Hematopoietic multipotent progenitor cell treated with erythropoietin and hydrocortisone succinate and interleukin-3 and kit ligand, for 8 days (in vitro differentiated cells): Measurements from ENCODE around the gene DDR2.
"Not testable (repeated sequence)": the region's sequence is repeated elsewhere in the genome, so short reads cannot be mapped to it uniquely, and the experiment has no call there.

Source experiments
- DNase-seq: peaks from one replicate; pipeline ENCODE4 v3.0.0-alpha.2; 2015

DDR2 gene

GRCh38 chr1:162632217-162632666 lies at the start of gene DDR2:
TSS of gene DDR2 (plus strand) at chr1:162632464. CDS start at chr1:162719064, 86,600 bp downstream.
- no peak for DNase-seq

DNA sequence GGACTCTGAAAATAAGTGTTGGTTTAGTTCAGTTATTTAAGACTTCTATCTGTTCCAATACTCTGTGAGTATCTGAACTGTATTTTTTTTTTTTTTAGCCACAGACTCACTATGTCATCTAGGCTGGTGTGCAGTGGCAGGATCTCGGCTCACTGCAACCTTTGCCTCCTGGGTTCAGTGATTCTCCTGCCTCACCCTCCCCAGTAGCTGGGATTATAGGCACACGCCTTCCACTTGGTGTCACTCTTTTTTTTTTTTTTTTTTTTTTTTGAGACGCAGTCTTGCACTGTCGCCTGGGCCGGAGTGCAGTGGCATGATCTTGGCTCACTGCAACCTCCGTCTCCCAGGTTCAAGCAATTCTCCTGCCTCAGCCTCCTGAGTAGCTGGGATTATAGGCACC lies 49.4 kb upstream of the DDR2 start:
- DNase-seq: not testable (repeated sequence)

GRCh38 chr1:162585101-162585500 lies 47.2 kb upstream of the DDR2 start:
- DNase-seq: not testable (repeated sequence)

DNA sequence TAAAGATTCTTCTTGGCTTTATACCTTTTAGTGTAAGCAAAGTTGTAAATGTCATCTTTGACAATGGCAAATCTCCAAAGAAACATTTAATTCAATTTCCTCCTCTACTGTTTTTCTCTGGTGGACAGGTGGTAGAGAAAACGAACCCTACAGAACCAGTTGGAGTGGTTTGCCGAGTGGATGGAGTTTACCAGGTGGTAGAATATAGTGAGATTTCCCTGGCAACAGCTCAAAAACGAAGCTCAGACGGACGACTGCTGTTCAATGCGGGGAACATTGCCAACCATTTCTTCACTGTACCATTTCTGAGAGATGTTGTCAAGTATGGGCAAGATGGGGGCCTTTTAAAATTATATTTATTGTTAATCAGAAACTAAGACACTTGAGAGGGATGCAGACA lies 44.9 kb upstream of the DDR2 start:
- DNase-seq: no peak

DNA sequence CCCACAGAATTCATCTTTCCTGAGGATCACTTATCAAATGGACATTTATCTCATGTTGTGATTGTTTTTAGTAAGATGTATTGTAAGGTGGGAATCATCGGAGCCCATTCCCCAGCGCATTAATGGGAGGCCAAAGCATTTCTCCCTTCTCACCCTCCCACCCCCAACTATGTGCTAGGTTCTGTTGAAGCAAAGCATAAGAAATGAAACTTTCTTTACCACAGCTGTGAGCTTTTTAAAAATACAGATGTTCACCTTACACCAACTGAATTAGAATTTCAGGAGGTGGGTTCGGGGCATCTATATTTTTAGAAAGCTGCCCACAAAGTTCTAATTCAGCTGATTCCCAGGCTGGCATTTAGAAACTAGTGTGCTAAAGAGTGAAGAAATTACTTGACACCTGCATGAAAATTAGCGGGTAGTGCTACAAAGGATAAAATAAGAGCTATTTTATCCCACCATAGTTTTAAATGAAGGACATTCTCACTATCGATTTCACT lies 44.5 kb upstream of the DDR2 start:
- DNase-seq: no peak

DNA sequence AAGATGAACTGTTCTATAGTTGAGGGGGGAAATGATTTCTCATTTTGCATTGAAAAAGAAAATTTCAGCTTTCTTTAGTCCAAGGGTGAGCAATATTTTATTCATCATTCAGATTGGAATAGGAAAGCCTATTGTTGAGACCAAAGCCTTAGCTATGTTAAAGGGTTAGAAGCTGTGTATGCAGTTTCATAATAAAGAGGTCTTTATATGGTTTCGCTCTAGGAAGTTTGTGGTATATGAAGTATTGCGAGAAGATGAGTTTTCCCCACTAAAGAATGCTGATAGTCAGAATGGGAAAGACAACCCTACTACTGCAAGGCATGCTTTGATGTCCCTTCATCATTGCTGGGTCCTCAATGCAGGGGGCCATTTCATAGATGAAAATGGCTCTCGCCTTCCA lies 42.2 kb upstream of the DDR2 start:
- DNase-seq: no peak

GRCh38 chr1:162590686-162591085 lies 41.6 kb upstream of the DDR2 start:
- DNase-seq: no peak

GRCh38 chr1:162596514-162597170 lies 35.6 kb upstream of the DDR2 start:
- DNase-seq: no peak

DNA sequence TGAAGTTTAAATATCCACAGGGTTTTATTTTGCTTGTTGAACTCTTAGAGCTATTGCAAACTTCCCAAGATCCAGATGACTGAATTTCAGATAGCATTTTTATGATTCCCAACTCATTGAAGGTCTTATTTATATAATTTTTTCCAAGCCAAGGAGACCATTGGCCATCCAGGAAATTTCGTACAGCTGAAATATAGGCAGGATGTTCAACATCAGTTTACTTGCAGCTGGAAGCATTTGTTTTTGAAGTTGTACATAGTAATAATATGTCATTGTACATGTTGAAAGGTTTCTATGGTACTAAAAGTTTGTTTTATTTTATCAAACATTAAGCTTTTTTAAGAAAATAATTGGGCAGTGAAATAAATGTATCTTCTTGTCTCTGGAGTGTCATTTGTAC lies 32.8 kb upstream of the DDR2 start:
- DNase-seq: no peak

- DNase-seq: not testable (repeated sequence)
These were observed 29.1 kb upstream of the DDR2 start for GRCh38 chr1:162603117-162603516.

DNA sequence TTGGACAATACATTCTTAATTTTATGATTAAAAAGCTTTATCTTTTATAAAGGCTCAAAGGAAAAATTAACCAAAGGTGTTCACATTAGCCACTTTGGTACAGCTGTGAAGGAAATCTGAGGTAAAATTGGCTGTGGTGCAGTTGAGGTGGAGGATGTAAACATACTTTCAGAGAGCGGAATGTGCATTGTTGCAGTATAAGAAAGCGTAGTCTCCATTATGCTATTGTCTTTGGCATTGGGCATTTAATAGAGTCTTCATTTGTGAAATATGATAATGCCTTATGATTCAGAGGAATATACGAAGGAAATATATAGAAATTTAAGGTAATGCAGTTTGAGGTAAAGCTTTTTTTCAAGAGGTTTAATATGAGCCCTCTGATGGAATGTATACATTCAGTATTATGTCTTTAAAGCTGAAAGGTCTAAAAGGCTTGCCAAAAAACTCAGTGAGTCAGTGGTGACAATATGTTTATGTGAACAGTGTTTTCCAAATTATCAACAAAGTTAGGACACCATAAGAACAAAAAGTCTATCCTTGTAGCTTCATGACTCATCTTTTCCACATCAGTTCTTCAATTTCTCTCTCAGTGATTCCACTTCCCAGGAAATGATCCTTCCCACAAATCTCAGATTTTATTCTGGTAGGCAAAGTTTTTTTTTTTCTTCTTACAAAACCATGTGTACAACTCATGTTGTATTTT lies 26.9 kb upstream of the DDR2 start:
- no peak for DNase-seq

DNA sequence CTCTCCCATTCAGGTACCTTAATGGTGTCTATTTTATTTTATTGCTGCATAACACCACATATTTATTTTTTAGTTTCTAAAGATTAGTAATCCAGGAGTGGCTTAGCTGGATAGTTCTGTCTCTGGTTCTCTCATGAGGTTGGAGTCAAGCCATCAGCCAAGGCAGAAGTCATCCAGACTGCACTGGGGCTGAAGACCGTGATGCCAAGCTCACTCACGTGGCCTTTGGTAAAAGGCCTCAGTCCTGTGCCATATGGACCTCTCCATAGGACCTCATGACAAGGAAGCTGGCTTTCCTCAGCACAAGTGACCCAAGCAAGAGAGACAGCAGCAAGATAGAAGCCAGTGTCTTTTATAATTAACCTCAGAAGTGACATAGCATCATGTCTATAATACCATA lies 23.0 kb upstream of the DDR2 start:
- no peak for DNase-seq

DNA sequence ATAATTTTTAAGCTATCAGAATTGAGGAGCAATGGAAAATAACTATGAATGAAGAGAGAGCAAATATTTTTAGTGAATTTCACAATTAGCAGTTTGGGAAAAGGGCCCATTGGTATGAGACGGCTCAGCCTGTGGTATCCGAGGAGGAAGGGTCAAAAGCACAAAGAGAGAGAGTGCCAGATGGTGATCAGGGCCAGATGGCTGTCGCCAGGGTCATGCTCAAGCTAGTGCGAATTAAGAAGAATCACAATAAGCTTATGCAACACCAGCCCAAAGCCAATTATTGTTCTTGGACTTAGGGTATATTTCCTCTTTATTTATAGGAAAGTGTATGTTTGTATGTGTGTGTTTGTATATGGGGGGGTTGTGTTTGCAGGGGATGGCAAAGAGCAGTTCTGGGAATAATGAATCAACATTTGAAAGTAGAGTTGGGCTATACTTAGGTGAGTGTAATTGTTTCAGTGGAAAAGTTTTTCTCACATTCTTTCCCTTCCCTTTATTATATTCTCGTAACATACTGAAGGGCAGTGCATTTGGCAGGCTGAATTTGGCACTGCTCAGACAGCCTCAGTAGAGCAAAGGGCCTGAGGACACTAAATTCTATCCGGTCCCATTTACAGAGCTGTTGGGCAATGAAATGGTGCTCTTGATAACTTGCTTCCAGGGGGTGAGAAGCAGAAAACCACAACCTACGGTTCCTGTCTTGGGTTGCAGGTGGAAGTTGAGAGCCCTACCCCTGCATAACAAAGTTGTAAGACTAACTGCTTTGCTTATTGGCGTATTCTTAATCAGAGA lies 19.5 kb upstream of the DDR2 start:
- no peak for DNase-seq

- DNase-seq: no peak
These were observed 15.4 kb upstream of the DDR2 start for GRCh38 chr1:162616848-162617247.

DNA sequence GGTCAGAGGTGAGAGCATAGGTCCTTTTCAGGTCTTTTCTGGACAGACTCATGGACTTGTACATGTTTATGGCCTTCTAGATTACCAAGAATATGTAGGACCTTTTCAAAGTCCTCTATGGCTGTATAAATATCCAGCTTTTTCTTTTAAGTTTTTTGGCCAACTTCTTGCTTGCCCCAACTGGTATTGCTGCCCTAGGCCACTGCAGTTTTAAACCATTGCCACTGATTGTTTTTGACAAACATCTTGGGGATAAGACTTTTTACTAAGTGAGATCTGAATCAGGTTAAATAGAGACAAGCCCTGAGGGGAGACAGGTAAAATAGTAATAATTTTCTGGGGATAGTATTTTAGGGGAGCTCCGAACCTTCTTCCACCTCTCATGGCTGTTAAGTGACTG lies 14.8 kb upstream of the DDR2 start:
- no peak for DNase-seq

DNA sequence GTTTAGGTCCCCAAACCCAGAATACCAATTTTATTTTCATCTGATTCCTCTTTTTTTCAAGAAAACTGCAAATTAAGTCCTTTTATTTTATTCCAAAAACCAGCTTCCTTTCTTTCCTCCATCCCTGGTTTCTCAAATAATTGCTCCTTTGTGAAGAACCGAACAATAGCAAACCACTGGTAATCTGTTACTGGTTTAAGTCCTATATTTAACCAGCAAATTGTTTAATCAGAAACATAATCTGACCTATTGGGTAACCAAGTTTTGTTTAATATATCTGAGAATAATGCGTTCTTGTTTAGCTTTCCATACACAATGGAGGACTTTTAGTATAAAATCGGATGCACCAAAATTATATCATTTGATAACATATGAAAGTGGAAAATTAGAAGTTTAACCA lies 13.2 kb upstream of the DDR2 start:
- DNase-seq: no peak

GRCh38 chr1:162621256-162621655 lies 11.0 kb upstream of the DDR2 start:
- no peak for DNase-seq

- DNase-seq: no peak
These were observed 6.6 kb upstream of the DDR2 start for GRCh38 chr1:162625679-162626078.

GRCh38 chr1:162626094-162626493 lies 6.2 kb upstream of the DDR2 start:
- DNase-seq: no peak

DNA sequence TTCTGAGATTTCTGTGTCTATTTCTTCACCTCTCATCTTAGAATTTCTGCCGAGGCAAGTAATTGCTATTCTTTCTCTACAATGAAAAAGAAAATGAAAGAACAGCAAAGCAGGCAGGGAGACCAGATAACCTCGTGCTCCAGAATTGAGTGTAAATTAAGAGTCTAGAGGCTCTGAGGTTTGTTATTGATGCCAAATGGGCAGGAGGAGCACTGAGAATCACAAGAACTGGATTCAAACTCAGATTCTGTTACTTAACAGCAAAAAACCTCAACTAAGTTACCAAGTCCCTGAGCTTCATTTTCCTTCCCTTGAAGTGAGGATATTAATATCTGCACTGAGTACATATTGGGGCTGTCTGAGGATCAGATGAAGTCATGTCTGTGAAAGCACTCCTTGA lies 5.5 kb upstream of the DDR2 start:
- DNase-seq: no peak

GRCh38 chr1:162627662-162628296 lies 4.5 kb upstream of the DDR2 start:
- DNase-seq: peak; percentile 55

DNA sequence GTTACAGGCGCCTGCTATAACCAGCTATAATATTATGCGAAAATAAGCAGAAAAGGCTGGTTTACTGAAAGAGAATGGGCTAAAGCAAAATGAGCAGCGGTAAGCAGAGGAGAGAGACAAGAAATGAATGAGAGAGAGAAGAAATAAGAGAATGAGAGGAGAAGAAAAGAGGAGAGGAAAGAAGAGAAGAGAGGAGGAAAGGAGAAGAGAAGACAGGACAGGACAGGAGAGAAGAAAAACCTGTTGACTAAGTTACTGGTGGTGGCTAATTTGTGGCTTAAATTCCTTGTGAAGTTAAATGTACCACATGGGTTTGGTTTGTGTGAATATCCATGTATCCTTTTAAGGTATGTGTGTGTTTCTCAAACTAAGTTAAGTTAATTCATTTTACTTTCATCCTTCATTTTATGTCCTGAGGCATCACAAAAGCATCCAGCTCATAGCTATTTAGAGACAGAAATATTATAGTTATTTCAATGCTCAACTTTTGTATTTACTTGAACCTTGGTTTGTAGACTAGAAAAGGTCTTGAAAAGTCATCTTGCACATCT lies 3.1 kb upstream of the DDR2 start:
- DNase-seq: no peak

GRCh38 chr1:162629651-162630050 lies 2.6 kb upstream of the DDR2 start:
- no peak for DNase-seq
